GOT3 (cell line): ENCODE measurements around the gene NOLC1.

ENCODE experiments used
- DNase-seq: peaks from one replicate; lab custom pipeline; 2025; ENCODE audit warnings: mixed read lengths; lab: John Stamatoyannopoulos, UW

Gene NOLC1

DNA sequence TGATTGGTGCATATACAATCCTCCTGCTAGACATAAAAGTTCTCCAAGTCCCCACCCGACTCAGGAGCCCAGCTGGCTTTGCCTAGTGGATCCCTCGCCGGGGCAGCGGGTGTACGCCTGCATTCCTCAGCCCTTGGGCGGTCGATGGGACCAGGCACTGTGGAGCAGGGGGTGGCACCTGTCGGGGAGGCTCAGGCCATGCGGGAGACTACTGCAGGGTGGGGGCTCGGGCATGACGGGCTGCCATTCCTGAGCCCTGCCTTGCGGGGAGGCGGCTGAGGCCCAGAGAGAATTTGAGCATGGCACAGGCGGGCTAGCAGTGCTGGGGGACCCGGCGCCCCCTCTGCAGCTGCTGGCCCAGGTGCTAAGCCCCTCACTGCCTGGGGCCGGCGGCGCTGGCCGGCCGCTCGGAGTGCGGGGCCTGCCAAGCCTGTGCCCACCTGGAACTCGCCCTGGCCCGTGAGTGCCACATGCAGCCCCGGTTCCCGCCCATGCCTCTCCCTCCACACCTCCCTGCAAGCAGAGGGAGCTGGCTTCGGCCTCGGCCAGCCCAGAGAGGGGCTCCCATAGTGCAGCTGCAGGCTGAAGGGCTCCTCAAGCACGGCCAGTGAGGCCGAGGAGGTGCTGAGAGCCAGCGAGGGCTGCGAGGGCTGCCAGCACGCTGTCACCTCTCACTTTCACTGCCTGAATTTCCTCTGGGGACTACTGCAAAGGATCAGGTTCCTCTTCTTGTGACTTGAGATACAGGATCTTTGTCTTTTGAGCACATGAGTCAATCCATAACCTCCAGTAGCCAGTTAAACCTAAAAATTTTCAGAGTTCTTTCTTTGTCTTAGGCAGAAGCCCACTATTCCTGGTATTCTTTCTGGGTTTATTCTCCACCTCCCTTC lies 48.8 kb downstream of the NOLC1 start:
- DNase-seq: no peak

DNA sequence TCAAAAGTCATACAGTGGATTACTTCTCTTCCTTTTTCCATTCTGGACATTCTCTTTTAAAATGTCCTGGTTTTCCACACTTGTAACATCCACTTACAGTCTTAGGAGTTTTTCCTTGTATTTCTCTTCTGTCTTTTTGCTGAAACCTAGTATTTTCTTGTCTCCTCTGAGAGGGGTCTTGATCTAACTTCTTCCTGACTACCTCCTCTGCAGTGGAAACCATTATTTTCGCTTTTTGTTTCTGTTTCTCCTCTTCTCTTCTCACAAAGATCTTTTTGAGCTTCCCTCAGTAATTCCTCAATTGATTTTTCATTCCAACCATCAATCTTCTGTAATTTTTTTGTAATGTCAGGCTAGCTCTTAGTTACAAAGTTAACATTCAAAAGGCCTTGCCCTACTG lies 50.2 kb downstream of the NOLC1 start:
- DNase-seq: no peak

DNA sequence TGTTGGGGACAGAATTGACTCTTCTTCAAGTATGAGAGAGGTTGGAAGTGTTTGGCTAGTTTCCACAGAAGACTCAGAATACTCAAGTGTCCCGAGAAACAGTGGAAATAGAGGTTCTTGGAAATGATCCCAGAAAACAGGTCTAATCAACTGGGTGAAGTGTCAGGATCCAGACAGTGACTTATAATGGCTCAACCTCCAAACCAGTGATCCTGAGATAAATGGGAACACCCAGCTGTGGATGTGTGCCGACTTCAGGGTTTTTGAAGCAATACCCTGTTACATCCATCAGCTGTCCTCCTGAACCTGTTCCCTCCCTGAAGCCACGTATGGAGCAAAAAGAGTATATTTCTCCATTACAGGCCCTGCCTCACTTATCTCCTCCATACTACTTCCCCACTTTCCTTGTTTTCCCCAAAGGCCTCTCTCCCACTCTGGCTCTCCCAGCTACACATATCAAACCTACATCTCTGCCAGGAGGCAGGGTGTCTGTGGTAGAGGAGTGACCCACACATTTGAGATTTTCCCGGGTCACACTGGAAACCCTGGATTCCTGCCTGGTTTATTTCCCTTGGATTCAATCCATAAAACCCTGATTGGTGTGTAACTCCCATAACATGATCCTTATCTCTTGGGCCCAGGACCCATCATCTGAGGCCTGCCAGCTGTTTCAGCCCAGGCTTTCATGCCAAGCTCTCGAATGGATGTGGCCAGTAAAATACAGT lies 56.3 kb downstream of the NOLC1 start:
- no peak for DNase-seq

DNA sequence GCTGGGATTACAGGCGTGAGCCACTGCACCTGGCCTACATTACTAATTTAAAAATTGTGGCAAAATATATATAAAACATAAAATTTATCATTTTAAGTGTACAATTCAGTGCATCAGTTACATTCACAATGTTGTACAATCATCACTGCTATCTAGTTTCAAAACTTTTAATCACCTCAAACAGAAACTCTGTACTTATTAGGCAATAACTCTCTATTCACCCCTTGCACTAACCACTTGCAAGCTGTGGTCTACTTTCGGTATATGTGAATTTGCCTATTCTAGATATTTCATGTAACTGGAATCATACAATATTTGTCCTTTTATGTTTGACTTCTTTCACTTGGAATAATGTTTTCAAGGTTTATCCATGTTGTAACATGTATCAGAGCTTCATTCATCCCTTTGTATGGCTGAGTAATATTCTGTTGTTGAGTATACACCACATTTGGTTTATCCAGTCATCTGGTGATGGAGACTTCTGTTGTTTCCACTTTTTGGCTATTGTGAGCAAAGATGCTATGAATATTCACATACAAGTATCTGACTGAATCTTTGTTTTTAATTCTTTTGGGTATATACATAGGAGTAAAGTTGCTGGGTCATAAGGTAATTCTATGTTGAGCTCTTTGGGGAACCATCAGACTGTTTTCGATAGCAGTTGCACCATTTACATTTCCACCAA lies 59.6 kb downstream of the NOLC1 start:
- DNase-seq: no peak
